Stomach (tissue), 9 donors: ENCODE results near the gene HAPSTR1. TPM values are rescaled to one million over a fixed set of nuclear protein-coding genes. Genes with fewer than 3 reads are reported as not detected.
A peak's percentile ranks its signal among the peaks of the same experiment; 100 is the strongest.
"Not testable (repeated sequence)": the region's sequence is repeated elsewhere in the genome, so short reads cannot be mapped to it uniquely, and the experiment has no call there.

ENCODE experiments used
- DNase-seq, 2 donors: peaks; one replicate each; pipeline versions ENCODE4 v3.0.0 to v3.0.0-alpha.2; 2013 to 2019
- H3K27ac ChIP-seq, 5 donors: fragments of 200-600 bp in 4 of 5; sonication (generic) in 4 of 5; one replicate each; pipeline ENCODE4 v1.5.1; 2013 to 2019; ENCODE audit warnings: mild to moderate bottlenecking in 1 of 5, moderate library complexity in 1 of 5
- H3K27me3 ChIP-seq, 3 donors: fragments of 200-600 bp; sonication (generic); one replicate each; pipeline ENCODE4 v1.5.1; 2017 to 2019; ENCODE audit warnings: mixed run types in 1 of 3
- H3K36me3 ChIP-seq, 4 donors: fragments of 200-600 bp; sonication (generic); 1 replicate in 3 of 4; 2 replicates in 1 of 4; pipeline ENCODE4 v1.5.1; 2016 to 2019
- H3K4me1 ChIP-seq, 4 donors: fragments of 200-600 bp; sonication (generic); one replicate each; pipeline ENCODE4 v1.5.1; 2016 to 2019
- H3K4me3 ChIP-seq, 4 donors: fragments of 200-600 bp; sonication (generic) in 3 of 4; one replicate each; pipeline ENCODE4 v1.5.1; 2016 to 2019; ENCODE audit warnings: mild to moderate bottlenecking in 1 of 4
- H3K9me3 ChIP-seq, 4 donors: fragments of 200-600 bp; sonication (generic); one replicate each; pipeline ENCODE4 v1.5.1; 2016 to 2019
- CTCF ChIP-seq, 7 experiments: fragments of 450-650 bp in 4 of 7; fragments of 200-600 bp in 3 of 7; sonication (generic) in 3 of 7; IDR thresholded peaks; one replicate each; pipeline ENCODE4 v1.5.1; 2016 to 2019; ENCODE audit warnings: antibody characterized with exemption in 7 of 7, control low read depth in 2 of 7, mild to moderate bottlenecking in 1 of 7
- EP300 ChIP-seq: sonication (generic); formaldehyde crosslinking; IDR thresholded peaks from one replicate; pipeline ENCODE4 v1.6.1; 2017; ENCODE audit warnings: antibody characterized with exemption
- POLR2A ChIP-seq, 4 donors: fragments of 450-650 bp; IDR thresholded peaks; one replicate each; pipeline ENCODE4 v1.6.1; 2016; ENCODE audit warnings: antibody characterized with exemption in 4 of 4, control low read depth in 2 of 4, mild to moderate bottlenecking in 1 of 4, moderate library complexity in 1 of 4
- POLR2AphosphoS5 ChIP-seq, 3 donors: sonication (generic); formaldehyde crosslinking; IDR thresholded peaks; one replicate each; pipeline ENCODE4 v1.6.1; 2016; ENCODE audit warnings: antibody characterized with exemption in 3 of 3
- WGBS, 5 donors: extraction: QIAGEN DNeasy Blood & Tissue Kit in 3 of 5; methylation state at CpG; one replicate each; pipeline versions ENCODE4 v1.1.5 to v1.1.7; 2013 to 2018; 5-methylcytosine and 5-hydroxymethylcytosine counted together
- intact Hi-C: fragments of 100-400 bp; cut with DNase I; formaldehyde crosslinking; loops from one replicate; pipeline ENCODE4 v1.15.1; 2023; ENCODE audit warnings: low total_unique reads
- polyA plus RNA-seq, 3 donors: library from polyadenylated mRNA; stranded (reverse); fragments of 200-250 nt; gene quantifications; one replicate each; pipeline ENCODE4 v1.2.3, GENCODE V29; 2013
- total RNA-seq, 5 donors: library from RNA; depleted of rRNA; stranded (reverse); fragments of >200 nt; gene quantifications; one replicate each; pipeline versions ENCODE4 v1.1.0 to v1.2.3, GENCODE V29; 2014 to 2016
- donor health status: healthy with polysubstance abuse.
- donor health status: Bipolar disorder and iron deficiency.
- donor health status: healthy.

HAPSTR1 gene
- total and polyA plus RNA-seq, 8 donors = 6.6 to 84.1 (median 37.4) TPM

GRCh38 chr16:9081158-9081557, 10.3 kb upstream of the HAPSTR1 start:
- no peak for DNase-seq
- intact Hi-C loops = no loop called here
- Histone ChIP-seq H3K9me3 (peaks cover 0 to 4% (median 0%) of the 10 kb centered on the region in 4 donors), H3K4me1 (no peaks in the 10 kb centered on the region), H3K4me3 (no peak overlapping the region), H3K27me3 (no peaks in the 10 kb centered on the region), H3K36me3 (no peaks in the 10 kb centered on the region), H3K27ac (peak overlapping the region in 2 of 5 donors; percentile 16 to 21)
- WGBS, 5 donors = 69 to 86% (median 81%) methylated on average over 1 of the region's 1 CpG
- TF ChIP-seq POLR2A (IDR thresholded peaks at IDR 0.05) = no peak
- TF ChIP-seq CTCF (IDR thresholded peaks at IDR 0.05) = no peak
- no peak for TF ChIP-seq EP300
- no peak for TF ChIP-seq POLR2AphosphoS5 (IDR thresholded peaks at IDR 0.05)

GRCh38 chr16:9081843-9082242, 9.6 kb upstream of the HAPSTR1 start:
- peak in 1 of 2 donors; percentile 22 for DNase-seq
- no peak overlapping the region for H3K4me3 ChIP-seq
- no peak for TF ChIP-seq POLR2A (IDR thresholded peaks at IDR 0.05)
- TF ChIP-seq POLR2AphosphoS5 (IDR thresholded peaks at IDR 0.05) = no peak
- TF ChIP-seq EP300 = no peak
- TF ChIP-seq CTCF (IDR thresholded peaks at IDR 0.05) = no peak
- no peaks in the 10 kb centered on the region for H3K36me3 ChIP-seq
- no peaks in the 10 kb centered on the region for H3K27me3 ChIP-seq
- 70 to 76% (median 75%) methylated on average over 6 of the region's 6 CpGs for WGBS, 5 donors
- H3K27ac ChIP-seq = no peak overlapping the region
- H3K9me3 ChIP-seq = peaks cover 0 to 4% (median 0%) of the 10 kb centered on the region in 4 donors
- intact Hi-C loops = no loop called here
- no peaks in the 10 kb centered on the region for H3K4me1 ChIP-seq

- no peak overlapping the region for H3K4me3 ChIP-seq
- H3K4me1 ChIP-seq = no peaks in the 10 kb centered on the region
- no peaks in the 10 kb centered on the region for H3K27me3 ChIP-seq
- H3K27ac ChIP-seq = no peak overlapping the region
- TF ChIP-seq POLR2A (IDR thresholded peaks at IDR 0.05) (no peak), CTCF (IDR thresholded peaks at IDR 0.05) (no peak), POLR2AphosphoS5 (IDR thresholded peaks at IDR 0.05) (no peak)
- H3K9me3 ChIP-seq = peaks cover 0 to 4% (median 0%) of the 10 kb centered on the region in 4 donors
- intact Hi-C loops = no loop called here
- H3K36me3 ChIP-seq = no peaks in the 10 kb centered on the region
- no peak for DNase-seq
- 82 to 95% (median 85%) methylated on average over 7 of the region's 7 CpGs for WGBS, 5 donors
Measured at GRCh38 chr16:9082422-9082821, 9.0 kb upstream of the HAPSTR1 start.

- intact Hi-C loops, H3K36me3 ChIP-seq, H3K9me3 ChIP-seq, H3K27me3 ChIP-seq, H3K27ac ChIP-seq, H3K4me3 ChIP-seq, DNase-seq: not testable (repeated sequence)
- peaks cover 0 to 13% (median 9%) of the 10 kb centered on the region in 4 donors for H3K4me1 ChIP-seq
- 86 to 94% (median 89%) methylated on average over 7 of the region's 7 CpGs for WGBS, 5 donors
Measured at GRCh38 chr16:9087733-9088132, 3.7 kb upstream of the HAPSTR1 start.

DNA sequence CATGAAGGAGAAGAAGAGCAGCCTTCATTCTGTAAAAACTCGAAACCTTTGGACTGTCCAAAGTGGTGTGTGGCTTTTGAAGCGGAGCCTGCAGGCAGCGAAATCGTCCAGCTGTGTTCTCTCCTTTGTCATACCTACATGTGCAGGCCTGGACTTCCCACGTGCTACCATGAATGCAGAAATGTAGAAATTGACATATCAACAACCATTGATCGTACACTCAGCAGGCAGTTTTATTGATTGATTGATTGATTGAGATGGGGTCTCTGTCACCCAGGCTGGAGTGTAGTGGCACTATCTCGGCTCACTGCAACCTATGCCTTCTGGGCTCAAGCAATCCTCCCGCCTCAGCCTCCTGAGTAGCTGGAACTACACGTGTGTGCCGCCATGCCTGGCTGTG, 2.6 kb upstream of the HAPSTR1 start:
- Histone ChIP-seq H3K36me3 (peaks cover 0 to 7% (median 0%) of the 10 kb centered on the region in 4 donors), H3K4me3 (no peak overlapping the region), H3K9me3 (no peaks in the 10 kb centered on the region), H3K27me3 (no peaks in the 10 kb centered on the region), H3K4me1 (peaks cover 7 to 22% (median 18%) of the 10 kb centered on the region in 4 donors), H3K27ac (no peak overlapping the region)
- WGBS, 5 donors = 80 to 93% (median 89%) methylated on average over 10 of the region's 10 CpGs
- DNase-seq = no peak
- TF ChIP-seq CTCF (IDR thresholded peaks at IDR 0.05) (no peak), EP300 (no peak), POLR2A (IDR thresholded peaks at IDR 0.05) (no peak), POLR2AphosphoS5 (IDR thresholded peaks at IDR 0.05) (no peak)
- intact Hi-C loops = no loop called here
